IPS-NIHi11 (cell line): Measurements from ENCODE around the gene CCL5.

Source experiments
- DNase-seq: peaks from one replicate; pipeline ENCODE4 v3.0.0; 2012; ENCODE audit warnings: mixed read lengths, low spot score

Gene CCL5

DNA sequence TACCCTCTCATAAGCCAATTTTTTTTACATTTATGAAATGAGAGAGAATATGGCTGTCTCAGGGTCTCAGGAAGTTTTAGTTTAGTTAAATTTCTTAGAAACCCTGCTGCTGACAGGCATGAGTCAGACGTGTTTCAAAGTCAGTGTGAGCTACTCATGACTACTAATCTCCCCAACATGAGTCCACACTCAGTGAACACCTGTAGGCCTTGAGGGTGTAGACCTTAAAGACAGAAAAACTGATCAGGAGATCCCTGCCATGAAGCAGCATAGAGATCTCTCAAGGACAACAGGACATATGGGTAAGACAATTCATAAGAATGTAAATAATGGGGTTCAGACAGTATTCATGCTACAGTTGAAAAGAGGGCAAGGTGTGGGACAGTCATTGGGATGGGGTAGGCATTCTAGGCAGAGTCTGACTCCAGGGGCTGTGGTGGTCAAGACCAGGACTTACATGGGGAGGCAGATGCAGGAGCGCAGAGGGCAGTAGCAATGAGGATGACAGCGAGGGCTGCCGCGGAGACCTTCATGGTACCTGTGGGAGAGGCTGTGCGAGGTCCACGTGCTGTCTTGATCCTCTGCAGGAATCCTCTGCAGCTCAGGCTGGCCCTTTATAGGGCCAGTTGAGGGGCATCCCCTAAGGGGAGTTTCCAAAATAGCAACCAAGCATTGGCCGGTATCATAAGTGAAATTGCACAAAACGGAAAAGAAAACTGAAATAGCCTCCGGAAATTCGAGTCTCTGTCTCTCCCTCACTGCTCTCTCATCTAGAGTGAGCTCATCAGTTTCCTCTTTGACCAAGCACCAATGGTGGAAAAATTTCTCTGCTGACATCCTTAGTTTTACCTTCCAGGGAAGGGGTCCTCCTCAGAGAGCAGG, at the start of gene CCL5:
CCL5 (minus strand) TSS at position 588 of the 882 bp plus-strand sequence.
- DNase-seq = no peak

DNA sequence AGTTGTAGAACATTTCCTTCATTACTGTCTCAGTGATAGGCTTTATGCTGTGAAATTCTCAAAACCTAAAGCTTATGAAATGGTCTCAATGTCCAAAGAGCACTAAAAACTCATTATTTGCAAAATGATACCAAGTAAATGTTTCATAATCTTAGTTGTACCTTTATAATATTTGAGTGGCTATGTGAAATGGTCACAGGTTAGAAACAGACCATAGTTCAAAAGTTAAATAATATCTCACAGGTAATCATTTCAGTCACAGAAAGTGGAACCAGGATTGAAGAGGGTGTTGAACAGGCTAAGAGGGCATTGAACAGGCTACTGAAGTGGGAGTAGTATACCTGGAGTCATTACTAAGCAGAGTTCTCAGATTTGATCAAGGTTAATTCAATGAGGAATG, 47.6 kb upstream of the CCL5 start:
- DNase-seq = no peak

DNA sequence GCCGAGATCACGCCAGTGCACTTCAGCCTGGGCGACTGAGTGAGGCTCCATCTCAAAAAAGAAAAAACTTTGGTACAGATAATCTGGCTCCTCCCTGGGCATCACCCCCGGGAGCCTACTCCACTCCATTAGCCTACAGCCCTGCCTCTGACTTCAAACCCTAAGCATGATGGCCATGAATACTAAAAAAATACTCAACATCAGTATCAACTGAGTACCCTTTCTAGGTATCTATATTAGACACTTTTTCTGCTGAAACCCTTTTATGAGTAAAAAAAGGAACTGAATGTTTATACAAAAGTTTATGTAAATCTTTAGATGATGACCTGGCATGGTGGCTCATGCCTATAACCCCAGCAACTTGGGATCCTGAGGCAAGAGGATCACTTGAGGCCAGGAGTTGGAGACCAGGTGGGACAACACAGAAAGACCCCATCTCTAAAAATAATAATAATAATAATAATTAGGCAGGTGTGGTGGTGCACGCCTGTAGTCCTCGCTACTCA, 43.5 kb upstream of the CCL5 start:
- DNase-seq = no peak

- DNase-seq = no peak
Observed at GRCh38 chr17:35920229-35920628, 40.1 kb upstream of the CCL5 start.

GRCh38 chr17:35918665-35919064, 38.5 kb upstream of the CCL5 start:
- DNase-seq = no peak

DNA sequence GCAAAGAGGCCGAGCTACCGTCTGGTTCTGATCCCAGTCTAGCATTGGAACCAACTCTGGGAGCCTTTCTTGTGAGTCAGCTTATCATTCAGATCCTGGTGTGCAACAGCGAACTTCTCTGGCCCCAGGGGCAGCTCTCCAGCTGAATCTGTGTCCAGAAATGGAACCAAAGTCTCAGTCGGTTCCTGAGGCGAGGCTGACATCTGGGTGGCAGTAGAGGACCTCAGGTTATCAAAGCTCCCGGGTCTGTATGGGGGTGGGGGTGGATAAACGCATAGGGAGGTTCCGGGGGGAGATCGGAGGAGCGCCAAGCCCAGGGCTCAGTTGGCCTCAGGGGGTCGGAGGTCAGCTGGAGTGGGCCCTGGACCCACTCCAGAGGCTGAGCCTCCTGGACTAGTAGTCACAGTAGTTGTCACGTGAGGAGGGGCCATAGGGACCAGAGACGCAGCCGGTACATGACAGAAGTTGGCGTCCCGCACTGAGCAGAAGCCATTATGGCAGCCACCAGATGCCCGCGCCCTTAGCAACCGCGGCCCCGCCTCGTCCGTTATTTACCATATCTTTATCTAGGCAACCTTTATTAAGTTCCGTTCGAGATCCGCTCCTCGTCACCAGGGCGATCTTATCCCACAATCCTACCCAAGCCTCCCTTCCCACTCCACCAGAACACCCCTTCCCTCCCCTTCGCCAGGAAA, 37.5 kb upstream of the CCL5 start:
- no peak for DNase-seq

DNA sequence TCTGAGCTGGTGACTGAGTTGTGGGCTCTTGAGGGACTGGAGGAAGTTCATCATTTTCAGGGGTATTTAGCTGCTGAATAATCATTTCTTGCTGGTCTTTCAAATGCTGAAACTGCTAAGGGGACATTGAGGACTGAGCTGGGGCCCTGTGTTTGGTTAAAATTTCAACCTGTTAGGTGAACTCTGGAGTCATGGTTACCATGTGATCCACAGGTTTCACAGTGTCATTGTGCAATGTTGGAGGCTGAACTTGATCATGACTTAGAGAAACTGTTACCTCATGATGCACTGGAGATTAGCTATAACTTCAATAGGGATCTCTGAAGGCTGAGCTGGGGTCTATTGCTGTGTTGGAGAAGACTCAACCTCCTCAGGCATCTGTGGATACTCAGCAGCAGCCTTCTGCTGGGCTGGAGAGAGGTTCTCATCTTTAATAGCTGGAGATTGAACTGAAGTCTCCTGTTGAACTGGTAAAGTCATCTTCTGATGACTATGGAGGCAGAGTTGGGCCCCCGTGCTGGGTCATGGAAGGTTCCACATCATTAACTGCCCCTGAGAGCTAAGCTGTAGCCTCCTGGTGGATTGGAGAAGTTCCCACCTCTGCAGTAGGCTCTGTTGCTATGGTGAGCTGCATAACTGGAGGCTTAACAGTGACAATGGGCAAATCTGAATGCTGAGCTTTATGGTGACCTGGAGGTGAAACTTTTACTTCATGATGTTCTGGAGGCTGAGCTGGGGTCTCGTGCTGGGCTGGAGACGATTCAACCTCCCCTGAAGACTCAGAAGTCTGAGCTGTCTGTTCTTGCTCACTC, 35.2 kb upstream of the CCL5 start:
- no peak for DNase-seq

DNA sequence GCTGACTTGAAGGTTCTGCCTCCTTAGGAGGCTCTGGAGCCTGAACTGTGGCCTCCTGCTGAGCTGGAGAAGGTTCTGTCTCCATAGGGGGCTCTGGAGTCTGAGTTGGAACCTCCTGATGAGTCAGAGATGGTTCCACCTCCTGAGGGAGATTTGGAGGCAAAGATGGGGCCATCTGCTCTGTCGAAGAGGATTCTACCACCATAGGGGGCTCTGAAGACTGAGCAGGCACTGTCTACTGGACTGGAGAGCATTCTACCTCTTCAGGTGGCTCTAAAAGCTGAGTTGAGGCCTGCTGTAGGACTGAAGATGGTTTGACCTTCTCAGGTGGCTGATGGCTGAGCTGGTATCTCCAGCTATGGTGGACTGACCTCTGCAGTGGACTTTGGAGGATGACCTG, 34.2 kb upstream of the CCL5 start:
- DNase-seq = no peak

GRCh38 chr17:35913609-35914008, 33.4 kb upstream of the CCL5 start:
- DNase-seq = no peak

GRCh38 chr17:35912942-35913341, 32.8 kb upstream of the CCL5 start:
- no peak for DNase-seq

GRCh38 chr17:35912339-35912912, 32.3 kb upstream of the CCL5 start:
- no peak for DNase-seq

GRCh38 chr17:35909408-35909807, 29.2 kb upstream of the CCL5 start:
- DNase-seq = no peak

GRCh38 chr17:35907691-35908090, 27.5 kb upstream of the CCL5 start:
- DNase-seq = no peak

GRCh38 chr17:35906926-35907637, 26.9 kb upstream of the CCL5 start:
- no peak for DNase-seq

DNA sequence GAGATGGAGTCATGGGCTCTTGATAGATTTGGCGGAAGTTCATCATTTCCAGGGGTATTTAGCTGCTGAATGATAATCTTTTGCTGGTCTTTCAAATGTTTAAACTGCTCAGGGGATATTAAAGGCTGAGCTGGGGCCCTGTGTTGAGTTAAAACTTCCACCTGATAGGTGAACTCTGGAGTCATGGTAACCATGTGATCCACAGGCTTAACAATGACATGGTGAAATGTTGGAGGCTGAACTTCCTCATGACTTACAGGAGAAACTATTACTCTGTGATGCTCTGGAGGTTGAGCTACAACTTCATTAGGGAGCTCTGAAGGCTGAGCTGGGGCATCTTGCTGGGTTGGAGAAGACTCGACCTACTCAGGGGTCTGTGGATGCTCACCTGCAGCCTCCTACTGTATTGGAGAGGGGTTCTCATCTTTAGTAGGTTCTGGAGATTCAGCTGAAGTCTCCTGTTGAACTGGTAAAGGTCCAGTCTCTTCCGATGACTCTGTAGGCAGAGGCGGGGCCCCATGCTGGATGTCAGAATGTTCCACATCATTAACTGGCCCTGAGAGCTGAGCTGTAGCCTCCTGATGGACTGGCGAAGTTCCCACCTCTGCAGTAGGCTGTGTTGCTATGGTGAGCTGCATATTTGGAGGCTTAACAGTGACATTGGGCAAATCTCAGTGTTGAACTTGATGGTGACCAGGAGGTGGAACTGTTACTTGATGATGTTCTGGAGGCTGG, 26.2 kb upstream of the CCL5 start:
- no peak for DNase-seq

DNA sequence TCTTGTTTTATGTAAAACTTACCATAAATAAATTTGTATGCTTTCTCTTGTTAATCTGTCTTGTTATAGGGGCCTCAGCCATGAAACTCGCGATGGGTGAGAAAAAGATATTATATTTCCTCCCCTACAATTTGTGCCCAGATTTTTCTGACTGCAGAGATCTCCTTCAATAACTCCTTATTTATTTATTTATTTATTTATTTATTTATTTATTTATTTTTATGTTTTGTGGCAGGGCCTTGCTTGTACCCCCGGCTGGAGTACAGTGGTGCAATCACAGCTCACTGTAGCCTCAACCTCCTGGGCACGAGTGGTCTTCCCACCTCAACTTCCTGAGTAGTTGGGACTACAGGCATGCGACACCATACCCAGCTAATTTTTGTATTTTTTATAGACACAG, 23.3 kb upstream of the CCL5 start:
- DNase-seq = no peak

GRCh38 chr17:35901631-35902175, 21.5 kb upstream of the CCL5 start:
- DNase-seq = no peak

GRCh38 chr17:35900708-35901480, 20.7 kb upstream of the CCL5 start:
- no peak for DNase-seq

DNA sequence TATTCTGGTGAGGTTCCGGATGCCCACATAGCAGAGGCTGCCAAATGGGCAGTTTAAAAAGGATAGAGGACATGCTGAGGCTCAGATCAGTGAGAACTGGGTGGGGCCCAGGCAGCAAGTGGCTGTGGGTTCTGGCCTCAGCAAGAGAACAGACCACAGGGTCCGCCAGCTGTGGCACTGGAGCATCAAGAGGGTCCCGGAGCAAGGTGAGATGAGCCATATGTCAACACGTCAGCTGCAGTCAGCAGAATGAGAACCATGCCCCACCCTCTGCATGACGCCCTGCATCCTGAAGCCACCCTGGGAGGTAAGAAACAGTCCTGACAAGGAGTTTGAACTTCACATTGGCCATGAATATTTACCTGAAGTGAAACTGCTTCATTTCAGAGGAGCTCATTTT, 20.1 kb upstream of the CCL5 start:
- DNase-seq = no peak
